Measurements from ENCODE around the gene TM4SF4.

GRCh38 chr3:149511040-149511626, 36.6 kb downstream of the TM4SF4 start:
- TF ChIP-seq EZH2 (IDR thresholded peaks at IDR 0.05; ENCODE audit: borderline replicate concordance, insufficient read depth, low read length, poor library complexity, severe bottlenecking) (no peak), POLR2AphosphoS5 (IDR thresholded peaks at IDR 0.05) (no peak), RAD21 (conservative IDR thresholded peaks at IDR 0.05) (no peak), CTCF (IDR thresholded peaks at IDR 0.05; ENCODE audit: poor library complexity, severe bottlenecking) (no peak), TAF1 (IDR thresholded peaks at IDR 0.05; ENCODE audit: low read depth) (no peak), EP300 (conservative IDR thresholded peaks at IDR 0.05; ENCODE audit: poor library complexity, severe bottlenecking) (no peak), REST (IDR thresholded peaks at IDR 0.05; ENCODE audit: borderline replicate concordance) (no peak), MXI1 (conservative IDR thresholded peaks at IDR 0.05; ENCODE audit: poor library complexity, severe bottlenecking) (no peak), SMC3 (conservative IDR thresholded peaks at IDR 0.05; ENCODE audit: poor library complexity) (no peak)

All from neural cell (in vitro differentiated cells).